GM12878 (cell line): ENCODE measurements around the gene FAM200B.

Experiments used
- CREM ChIP-seq: IDR thresholded peaks from 2 replicates; pipeline ENCODE4 v1.6.1; 2014; ENCODE audit warnings: antibody characterized with exemption, low read depth
- EZH2 ChIP-seq: IDR thresholded peaks from 2 replicates; pipeline ENCODE4 v1.6.1; 2012; ENCODE audit warnings: low read depth, mild to moderate bottlenecking, control low read depth, inconsistent platforms, low read length, borderline replicate concordance; ENCODE audit not compliant: control insufficient read depth
- MTA2 ChIP-seq: fragments of 450-650 bp; IDR thresholded peaks from 2 replicates; pipeline ENCODE4 v1.6.1; 2016; ENCODE audit warnings: low read depth, mild to moderate bottlenecking, moderate library complexity
- POLR2AphosphoS5 ChIP-seq: IDR thresholded peaks from 2 replicates; pipeline ENCODE4 v1.6.1; 2011; ENCODE audit warnings: mild to moderate bottlenecking, low read length, inconsistent platforms
- ZZZ3 ChIP-seq: IDR thresholded peaks from 2 replicates; pipeline ENCODE4 v1.6.1; 2011; ENCODE audit warnings: low read depth; ENCODE audit not compliant: control insufficient read depth, insufficient read length
- TF ChIP-seq, protein P1 (sequence below): fragments of 450-650 bp; formaldehyde crosslinking; IDR thresholded peaks from 2 replicates; pipeline ENCODE4 v1.5.0; 2022; ENCODE audit warnings: mild to moderate bottlenecking, missing genetic modification characterization
- TF ChIP-seq, protein P2 (sequence below): fragments of 450-650 bp; IDR thresholded peaks from 2 replicates; pipeline ENCODE4 v1.6.1; 2017; ENCODE audit warnings: mild to moderate bottlenecking

DNA sequence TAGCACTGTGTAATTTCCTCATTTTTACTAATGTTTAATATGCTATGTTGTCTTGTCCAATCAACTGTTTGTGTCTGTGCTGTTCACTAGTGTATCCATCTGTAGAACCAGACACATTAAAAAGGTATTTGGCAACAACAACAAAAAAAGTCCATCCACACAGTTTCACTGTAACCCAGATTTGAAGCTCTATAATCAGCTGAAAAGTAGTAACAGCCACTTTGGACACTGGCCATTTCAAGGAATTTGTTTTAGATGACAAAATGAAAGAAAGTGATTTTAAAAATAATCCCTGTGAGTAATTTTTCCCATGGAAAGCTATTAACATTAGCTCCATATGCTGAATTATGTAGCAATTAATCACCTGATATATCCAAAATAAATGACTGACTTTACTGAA lies 24.3 kb upstream of the FAM200B start:
- no peak for TF ChIP-seq MTA2
- TF ChIP-seq, protein P1, sequence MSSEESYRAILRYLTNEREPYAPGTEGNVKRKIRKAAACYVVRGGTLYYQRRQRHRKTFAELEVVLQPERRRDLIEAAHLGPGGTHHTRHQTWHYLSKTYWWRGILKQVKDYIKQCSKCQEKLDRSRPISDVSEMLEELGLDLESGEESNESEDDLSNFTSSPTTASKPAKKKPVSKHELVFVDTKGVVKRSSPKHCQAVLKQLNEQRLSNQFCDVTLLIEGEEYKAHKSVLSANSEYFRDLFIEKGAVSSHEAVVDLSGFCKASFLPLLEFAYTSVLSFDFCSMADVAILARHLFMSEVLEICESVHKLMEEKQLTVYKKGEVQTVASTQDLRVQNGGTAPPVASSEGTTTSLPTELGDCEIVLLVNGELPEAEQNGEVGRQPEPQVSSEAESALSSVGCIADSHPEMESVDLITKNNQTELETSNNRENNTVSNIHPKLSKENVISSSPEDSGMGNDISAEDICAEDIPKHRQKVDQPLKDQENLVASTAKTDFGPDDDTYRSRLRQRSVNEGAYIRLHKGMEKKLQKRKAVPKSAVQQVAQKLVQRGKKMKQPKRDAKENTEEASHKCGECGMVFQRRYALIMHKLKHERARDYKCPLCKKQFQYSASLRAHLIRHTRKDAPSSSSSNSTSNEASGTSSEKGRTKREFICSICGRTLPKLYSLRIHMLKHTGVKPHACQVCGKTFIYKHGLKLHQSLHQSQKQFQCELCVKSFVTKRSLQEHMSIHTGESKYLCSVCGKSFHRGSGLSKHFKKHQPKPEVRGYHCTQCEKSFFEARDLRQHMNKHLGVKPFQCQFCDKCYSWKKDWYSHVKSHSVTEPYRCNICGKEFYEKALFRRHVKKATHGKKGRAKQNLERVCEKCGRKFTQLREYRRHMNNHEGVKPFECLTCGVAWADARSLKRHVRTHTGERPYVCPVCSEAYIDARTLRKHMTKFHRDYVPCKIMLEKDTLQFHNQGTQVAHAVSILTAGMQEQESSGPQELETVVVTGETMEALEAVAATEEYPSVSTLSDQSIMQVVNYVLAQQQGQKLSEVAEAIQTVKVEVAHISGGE (CRISPR knock-in tag), result no peak
- TF ChIP-seq POLR2AphosphoS5, result no peak
- TF ChIP-seq ZZZ3, result no peak
- TF ChIP-seq EZH2, result no peak
- TF ChIP-seq, protein P2, sequence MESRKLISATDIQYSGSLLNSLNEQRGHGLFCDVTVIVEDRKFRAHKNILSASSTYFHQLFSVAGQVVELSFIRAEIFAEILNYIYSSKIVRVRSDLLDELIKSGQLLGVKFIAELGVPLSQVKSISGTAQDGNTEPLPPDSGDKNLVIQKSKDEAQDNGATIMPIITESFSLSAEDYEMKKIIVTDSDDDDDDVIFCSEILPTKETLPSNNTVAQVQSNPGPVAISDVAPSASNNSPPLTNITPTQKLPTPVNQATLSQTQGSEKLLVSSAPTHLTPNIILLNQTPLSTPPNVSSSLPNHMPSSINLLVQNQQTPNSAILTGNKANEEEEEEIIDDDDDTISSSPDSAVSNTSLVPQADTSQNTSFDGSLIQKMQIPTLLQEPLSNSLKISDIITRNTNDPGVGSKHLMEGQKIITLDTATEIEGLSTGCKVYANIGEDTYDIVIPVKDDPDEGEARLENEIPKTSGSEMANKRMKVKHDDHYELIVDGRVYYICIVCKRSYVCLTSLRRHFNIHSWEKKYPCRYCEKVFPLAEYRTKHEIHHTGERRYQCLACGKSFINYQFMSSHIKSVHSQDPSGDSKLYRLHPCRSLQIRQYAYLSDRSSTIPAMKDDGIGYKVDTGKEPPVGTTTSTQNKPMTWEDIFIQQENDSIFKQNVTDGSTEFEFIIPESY, result no peak
- TF ChIP-seq CREM, result no peak
